NCI-H1436 (cell line): Measurements from ENCODE around the gene ALPG.
"Not testable (repeated sequence)": the region's sequence is repeated elsewhere in the genome, so short reads cannot be mapped to it uniquely, and the experiment has no call there.

Source experiments
- DNase-seq: peaks from one replicate; lab custom pipeline; 2025; lab: John Stamatoyannopoulos, UW

The ALPG gene

DNA sequence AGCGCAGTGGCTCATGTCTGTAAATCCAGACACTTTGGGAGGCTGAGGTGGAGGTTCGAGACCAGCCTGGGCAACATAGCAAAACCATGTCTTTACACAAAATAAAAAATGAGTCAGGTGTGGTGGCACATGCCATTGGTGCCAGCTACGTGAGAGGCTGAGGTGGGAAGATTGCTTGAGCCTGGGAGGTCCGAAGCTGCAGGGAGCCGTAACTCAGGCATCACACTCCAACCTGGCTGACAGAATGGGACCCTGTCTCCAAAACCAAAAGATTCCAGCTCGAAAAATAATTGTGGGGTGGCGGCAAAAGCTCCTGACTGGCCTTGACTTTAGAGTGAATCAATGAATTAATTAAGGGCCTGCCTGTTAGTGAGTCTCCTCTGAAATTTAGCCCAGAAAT, 29.3 kb upstream of the ALPG start:
- DNase-seq: no peak

DNA sequence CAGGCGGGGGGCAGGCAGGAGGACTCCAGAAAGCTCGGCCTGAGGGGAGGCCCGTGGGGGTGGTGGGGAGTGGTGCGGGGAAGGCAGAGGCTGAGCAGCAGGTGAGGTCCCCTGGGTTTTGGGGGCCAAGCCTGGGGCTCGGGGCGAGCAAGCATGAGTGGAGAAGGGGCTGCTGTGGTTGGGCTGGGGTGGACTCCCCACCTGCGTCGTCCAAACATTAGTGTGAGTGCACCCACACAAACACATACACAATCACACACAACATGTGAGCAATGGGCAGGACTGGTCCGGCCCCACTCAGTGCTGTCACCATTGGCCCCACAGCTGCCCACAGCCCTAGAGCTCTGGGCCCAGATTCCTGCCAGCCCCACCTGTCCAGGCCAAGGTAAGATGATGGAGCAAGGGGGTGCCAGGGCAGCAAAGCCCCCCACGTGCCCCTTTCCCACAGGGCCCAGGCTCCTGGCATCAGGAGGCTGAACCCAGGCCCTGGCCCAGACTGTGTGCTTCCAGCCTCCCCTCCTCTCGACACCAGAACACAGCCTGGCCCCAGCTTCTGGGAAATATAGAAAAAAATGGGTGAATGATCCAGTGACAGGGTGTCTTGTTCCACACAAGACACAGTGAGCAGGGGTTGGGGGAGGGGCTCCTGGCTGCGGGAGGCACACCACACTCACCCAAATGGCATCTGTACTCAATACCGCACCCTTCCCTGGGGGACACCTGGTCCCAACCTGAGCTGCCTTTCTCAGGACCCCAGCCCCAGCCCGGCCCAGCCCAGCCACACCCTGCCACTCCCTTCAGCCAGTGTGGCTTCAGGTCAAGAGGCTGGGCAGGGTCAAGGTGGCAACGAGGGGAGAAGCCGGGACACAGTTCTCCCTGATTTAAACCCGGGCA, 28.6 kb upstream of the ALPG start:
- no peak for DNase-seq

DNA sequence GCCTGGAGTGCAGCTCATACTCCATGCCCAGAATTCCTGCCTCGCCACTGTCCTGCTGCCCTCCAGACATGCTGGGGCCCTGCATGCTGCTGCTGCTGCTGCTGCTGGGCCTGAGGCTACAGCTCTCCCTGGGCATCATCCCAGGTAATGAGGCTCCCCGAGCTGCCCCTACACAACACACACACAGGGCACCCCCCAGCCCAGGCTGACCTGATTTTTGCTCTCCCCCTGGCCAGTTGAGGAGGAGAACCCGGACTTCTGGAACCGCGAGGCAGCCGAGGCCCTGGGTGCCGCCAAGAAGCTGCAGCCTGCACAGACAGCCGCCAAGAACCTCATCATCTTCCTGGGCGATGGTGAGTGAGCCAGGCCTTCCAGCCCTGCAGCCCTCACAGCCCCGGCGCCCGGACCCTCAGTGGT, 27.9 kb upstream of the ALPG start, which contains the start of gene ALPP:
Gene ALPP (plus strand): TSS at position 17 of the 417 bp plus-strand sequence. CDS start 52 bp downstream, at position 69.
- DNase-seq: not testable (repeated sequence)

DNA sequence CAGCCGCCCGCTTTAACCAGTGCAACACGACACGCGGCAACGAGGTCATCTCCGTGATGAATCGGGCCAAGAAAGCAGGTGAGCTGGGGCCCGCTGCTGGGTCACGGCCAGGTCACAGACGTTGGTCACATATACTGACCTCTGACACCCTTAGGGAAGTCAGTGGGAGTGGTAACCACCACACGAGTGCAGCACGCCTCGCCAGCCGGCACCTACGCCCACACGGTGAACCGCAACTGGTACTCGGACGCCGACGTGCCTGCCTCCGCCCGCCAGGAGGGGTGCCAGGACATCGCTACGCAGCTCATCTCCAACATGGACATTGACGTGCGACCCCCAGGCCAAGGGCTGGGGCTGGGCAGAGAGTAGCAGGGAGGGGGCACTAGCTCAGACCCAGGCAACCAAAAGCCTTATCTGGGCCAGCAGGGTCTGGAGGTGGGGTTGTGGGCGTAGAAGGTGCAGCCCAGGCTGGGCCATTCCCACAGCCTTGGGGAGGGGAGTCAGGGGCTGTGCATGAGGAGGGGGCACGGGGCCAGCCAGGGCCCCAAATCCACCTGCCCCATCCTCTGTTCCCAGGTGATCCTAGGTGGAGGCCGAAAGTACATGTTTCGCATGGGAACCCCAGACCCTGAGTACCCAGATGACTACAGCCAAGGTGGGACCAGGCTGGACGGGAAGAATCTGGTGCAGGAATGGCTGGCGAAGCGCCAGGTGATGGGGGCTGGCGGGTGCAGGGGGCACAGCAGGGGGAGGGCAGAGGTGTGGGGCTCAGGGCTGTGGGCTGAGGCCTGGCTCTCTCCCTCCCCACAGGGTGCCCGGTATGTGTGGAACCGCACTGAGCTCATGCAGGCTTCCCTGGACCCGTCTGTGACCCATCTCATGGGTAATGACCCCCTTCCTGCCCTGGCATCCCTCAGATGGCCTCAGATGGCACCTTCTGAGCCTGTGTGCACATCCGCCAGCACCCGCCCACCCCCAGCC, 26.7 kb upstream of the ALPG start:
- not testable (repeated sequence) for DNase-seq

DNA sequence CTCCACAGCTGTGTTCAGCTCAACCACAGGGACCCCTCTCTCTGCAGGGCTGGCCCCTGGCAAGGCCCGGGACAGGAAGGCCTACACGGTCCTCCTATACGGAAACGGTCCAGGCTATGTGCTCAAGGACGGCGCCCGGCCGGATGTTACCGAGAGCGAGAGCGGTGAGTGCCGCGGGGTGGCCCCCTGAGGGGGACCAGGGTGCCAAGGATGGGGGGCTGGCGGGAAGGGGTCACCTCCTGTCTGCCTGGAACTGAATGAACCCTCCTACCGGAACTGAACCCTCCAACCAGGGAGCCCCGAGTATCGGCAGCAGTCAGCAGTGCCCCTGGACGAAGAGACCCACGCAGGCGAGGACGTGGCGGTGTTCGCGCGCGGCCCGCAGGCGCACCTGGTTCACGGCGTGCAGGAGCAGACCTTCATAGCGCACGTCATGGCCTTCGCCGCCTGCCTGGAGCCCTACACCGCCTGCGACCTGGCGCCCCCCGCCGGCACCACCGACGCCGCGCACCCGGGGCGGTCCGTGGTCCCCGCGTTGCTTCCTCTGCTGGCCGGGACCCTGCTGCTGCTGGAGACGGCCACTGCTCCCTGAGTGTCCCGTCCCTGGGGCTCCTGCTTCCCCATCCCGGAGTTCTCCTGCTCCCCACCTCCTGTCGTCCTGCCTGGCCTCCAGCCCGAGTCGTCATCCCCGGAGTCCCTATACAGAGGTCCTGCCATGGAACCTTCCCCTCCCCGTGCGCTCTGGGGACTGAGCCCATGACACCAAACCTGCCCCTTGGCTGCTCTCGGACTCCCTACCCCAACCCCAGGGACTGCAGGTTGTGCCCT, 25.2 kb upstream of the ALPG start:
- not testable (repeated sequence) for DNase-seq

DNA sequence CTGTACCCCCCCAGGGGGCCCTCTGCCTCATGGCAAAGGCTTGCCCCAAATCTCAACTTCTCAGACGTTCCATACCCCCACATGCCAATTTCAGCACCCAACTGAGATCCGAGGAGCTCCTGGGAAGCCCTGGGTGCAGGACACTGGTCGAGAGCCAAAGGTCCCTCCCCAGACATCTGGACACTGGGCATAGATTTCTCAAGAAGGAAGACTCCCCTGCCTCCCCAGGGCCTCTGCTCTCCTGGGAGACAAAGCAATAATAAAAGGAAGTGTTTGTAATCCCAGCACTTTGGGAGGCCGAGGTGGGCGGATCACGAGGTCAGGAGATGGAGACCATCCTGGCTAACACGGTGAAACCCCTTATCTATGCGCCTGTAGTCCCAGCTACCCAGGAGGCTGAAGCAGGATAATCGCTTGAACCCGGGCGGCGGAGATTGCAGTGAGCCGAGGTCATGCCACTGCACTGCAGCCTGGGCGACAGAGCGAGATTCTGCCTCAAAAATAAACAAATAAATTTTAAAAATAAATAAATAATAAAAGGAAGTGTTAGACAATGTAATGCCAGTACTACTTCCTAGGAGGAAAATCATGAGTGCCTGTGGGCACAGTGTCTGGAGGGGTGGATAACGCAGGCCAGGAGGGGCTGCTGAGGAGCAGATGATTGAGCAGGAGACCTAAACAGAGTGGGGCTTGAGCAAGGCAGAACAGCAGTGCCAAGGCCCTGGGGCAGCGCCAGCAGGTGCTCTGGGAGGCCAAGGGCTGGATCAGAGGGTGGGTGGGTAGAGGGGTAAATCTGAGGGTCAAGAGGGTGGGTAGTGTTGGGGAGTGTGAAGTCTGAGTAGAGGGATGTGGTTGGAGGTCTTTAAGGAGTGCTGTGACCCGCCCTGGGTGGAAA, 24.1 kb upstream of the ALPG start:
- DNase-seq: no peak

DNA sequence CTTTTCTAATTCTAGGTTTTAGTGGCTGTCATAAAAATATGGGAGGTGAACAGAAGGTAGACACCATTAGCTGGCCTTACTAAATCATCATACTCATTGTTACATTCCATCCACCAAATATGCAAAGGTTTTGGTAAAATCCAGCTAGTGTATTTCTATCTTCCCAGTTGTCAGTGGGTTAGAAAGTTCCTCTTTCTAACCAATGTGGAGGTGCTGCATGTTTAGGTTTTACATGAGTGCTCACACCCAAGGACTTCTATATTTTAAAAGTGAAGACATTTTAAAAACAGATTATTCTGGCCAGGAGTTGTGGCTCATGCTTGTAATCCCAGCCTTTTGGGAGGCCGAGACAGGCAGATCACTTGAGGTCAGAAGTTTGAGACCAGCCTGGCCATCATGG, 22.2 kb upstream of the ALPG start:
- no peak for DNase-seq

DNA sequence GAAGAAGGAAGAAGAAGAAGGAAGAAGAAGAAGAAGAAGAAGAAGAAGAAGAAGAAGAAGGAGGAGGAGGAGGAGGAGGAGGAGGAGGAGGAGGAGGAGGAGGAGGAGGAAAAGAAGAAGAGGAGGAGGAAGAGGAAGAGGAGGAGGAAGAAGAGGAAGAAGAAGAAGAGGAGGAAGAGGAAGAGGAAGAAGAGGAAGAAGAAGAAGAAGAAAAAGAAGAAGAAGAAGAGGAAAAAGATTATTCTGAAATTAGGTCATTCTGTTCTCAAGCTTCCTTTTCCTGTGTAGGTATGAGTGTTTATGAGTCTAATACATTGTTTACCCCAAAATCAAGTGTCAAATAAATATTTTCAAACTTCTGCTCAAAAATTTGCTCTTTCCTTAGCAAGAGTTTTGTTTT, 21.6 kb upstream of the ALPG start:
- DNase-seq: not testable (repeated sequence)

DNA sequence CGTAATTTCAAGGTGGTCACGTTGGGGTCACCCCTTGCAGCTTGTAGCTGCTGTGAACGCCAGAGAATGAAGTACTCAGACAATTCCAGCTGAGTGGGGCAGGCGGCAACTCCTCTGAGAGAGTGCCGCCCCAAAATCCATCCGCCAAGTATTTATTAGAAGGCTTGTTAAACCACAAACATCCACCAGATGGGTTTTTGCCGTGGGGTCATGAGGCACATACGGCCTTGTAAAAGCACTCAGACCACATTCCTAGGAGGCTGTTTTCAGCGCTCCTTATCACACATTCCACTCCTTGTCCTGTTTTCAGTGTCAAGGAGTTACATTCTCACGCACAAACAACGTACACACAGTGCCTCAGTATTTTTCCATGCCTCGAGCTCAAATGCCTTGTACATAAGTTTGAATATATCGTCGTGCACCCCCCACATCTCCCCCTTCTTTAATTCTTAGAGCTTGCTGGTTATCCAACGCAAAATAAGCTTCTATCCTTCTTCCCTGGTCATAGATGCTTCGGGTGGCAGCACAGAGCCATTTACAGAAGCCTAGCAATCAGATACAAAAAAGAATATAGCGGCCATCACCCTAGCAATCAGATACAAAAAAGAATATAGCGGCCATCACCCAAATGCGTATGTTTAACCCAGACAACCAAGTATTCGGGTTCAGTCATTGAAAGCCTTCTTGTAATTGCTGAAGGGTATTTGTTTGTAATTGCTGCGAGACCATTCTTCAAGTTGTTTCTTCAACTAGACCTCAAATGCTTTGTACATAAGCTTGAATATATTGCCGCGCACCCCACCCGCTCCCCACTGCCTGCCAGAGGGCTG, 20.8 kb upstream of the ALPG start:
- no peak for DNase-seq

DNA sequence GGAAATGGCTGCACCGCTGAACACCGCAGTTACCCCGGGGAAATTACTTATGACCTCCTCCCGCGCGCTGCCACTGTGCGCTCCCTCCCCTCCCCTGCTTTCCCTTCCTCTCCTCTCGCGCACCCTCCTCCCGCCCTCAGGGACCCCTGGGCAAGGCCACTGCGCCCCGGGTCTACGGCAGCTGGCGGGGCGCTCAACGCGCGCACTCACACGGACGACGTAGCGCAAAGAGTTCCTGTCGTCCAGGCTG, 20.2 kb upstream of the ALPG start:
- DNase-seq: no peak

DNA sequence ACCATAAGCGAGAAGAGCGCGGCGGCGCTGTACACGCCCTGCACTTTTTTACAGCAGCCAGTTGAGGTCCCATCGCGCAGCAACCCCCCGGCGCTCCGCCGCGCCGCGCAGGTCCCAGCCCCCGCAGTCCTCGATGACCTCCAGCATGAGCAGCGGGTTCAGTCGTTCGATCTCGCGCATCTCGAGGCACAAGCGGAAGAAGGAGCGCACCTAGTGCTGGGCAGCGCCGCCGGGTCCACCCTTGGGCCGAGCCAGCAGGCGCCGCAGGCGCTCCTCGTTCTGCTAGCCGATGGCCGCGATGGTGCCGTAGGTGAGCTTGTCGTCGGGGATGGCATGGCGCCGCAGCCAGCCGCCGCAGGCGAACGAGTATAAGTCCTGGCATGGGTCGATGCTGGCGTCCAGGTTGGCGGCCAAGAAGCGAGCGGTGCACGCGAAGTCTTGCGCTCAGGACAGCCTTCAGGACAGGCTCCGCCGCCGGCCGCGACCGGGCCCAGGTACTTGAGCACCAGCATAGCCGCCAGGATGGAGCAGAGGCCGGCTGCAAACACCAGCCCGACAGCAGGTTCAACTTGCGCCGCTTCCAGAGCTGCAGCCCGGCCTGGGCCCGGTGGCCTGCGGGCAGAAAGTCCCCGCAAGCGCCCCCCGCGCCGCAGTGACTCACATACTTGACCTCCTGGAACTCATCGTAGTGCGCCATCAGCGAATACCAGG, 19.7 kb upstream of the ALPG start:
- no peak for DNase-seq

DNA sequence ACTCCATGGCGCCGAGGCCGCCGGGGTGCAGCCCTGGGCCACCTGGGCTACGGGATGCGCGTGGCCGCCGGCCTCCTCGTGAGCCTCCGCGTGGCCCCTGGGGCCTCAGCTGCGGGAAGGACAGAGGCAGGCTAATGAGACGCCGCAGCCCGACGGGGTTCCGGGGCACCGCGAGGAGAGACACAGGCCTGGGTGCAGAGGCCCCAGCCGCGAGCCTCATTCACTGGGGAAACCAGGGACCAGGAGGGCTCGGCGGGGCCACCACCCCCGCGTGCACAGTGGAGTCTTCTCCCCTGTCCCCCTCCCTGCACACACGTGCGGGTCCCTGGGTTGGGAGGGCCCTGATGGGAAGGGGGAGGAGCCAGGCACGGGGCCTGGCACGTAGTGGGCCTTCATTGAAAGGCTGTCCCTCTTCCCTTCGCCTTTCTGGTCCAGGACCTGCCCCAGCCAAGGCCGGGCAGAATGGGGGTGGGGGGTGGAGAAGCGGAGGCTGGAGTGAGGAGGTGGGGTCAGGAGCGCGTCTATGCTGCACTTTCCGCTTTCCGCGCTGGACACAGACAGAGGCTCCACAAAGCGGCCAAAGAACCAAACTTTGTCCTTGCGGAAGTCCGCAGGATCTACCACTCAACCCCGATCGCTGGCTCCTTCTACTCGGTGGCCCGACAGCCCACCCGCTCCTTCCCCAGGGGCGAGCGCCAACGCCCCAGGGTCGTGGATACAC, 19.0 kb upstream of the ALPG start:
- no peak for DNase-seq

DNA sequence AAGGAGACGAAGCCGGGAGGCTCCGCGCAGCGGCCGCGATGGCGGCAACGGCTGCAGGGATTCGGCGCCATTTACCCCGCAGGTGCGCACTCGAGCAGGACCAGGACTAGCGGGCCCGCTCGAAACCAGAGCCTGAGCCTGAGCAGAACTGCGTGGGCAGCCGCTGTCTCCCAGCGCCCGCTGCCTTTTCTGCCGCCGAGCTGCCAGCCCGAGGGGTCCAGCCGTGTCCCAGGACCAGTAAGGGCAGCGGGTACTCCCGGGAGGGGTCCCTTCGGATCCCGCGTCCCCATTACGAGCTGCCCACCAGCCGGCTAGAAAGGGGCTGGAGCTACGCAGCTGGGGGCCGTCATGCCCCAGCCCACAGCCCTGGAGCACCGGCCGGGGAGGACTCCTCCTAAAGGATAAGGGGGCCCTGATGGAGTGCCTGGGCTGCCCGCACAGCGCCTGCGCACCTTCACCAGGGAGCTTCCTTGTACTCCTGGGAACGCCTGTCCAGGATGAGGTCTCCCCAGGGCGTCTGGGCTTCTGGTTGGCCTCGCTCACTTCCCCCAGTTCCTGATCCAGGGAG, 18.2 kb upstream of the ALPG start:
- DNase-seq: no peak

DNA sequence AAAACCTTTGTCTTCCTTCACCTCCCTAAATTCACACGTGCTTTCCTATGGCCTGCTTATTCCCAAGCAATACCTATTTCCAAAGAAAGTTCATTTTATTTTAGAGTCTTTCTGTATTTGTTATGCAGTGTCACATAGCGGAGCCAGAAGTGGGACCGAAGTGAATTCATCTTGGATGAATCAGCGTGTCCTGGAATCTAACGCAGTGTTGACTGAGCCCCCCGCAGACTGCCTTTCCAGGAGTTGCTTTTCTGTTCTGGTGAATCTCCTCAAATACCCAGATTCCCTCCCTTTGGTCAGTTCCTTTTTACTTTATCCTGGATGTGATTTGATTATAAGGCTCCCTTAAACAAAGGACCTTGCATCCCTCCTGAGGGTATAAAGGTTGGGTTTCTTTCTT, 17.3 kb upstream of the ALPG start:
- DNase-seq: no peak

DNA sequence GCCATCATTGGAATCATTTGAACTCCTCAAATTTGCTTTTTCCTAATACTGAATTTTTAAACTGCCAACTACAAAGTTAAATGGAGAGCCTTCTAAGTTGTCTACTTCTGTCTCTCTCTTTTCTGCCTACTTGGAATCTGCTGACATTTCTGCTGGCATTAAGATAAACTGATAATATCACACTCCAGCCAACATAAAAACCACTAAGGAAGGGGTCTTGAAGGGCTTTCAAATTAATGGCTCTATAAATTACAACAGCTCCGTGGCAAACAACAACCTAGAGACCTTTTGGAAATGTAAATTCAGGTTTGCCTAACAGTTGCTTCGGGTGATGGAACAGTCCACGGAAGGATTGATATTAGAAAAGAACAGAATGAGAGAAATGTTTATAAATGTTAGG, 16.0 kb upstream of the ALPG start:
- DNase-seq: no peak

DNA sequence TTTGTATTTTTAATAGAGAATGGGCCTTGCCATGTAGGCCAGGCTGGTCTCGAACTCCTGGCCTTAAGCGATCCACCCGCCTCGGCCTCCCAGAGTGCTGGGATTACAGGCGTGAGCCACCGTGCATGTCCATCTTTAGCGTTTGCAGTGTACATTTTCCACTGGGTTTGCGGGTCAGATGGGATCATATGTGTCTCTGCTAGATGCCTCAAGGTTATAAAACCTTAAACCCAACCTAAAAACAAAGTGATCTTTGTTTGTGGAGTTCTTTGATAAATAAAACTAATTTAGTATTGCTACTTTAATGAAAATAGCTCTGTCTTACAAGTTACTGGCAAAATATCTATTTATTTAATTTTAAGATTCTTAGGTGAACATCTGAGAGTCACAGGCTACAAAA, 13.1 kb upstream of the ALPG start:
- no peak for DNase-seq

DNA sequence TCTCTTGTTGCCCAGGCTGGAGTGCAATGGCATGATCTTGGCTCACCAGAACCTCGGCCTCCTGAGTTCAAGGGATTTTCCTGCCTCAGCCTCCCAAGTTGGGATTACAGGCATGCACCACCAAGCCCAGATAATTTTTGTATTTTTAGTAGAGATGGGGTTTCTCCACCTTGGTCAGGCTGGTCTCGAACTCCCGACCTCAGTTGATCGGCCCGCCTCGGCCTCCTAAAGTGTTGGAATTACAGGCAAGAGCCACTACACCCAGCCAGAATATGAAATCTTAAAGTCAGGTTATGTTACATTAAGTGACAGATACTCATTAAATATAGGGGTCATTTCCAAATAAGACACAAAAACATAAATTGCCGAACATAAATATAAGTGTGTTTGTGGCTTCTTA, 12.2 kb upstream of the ALPG start:
- not testable (repeated sequence) for DNase-seq

DNA sequence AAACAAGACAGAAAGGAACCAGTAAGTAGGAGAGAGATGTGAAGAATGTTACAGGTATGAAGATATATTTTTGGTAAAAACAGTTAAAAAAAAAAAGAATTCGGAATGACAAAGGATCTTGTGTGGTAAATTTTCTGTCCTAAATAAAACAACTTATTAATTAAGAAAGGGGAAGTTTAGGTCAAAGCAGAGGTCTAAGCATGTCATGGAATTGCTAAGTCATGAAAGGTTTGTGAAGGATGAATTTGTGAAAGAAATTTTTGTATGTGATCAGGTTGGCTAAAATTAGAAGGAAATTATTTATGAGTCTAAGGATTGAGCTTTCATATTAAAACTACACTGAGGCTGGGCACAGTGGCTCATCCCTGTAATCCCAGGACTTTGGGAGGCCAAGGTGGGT, 11.1 kb upstream of the ALPG start:
- DNase-seq: no peak

DNA sequence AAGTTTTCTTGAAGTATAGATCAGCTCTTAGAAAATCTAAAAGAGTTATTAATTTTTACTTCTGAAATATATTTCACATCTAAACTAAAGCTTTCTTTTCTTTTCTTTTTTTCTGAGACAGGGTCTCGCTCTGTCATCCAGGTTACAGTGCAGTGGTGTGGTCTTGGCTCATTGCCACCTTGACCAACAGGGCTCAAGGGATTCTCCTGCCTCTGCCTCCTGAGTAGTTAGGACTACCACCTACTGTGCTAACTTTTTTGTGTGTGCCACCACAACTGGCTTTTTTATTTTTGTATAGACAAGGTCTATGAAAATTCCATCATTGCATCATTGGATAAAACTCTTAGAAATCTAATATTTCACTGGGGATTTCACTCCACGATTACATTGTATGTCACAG, 10.0 kb upstream of the ALPG start:
- DNase-seq: no peak
